GM12865 (cell line): ENCODE results near the gene RNF32.

Source experiments
- DNase-seq: peaks from one replicate; pipeline ENCODE4 v3.0.0; 2010; ENCODE audit warnings: low read depth
- H3K4me3 ChIP-seq: 2 replicates; pipeline ENCODE4 v1.5.1; 2011; ENCODE audit warnings: mild to moderate bottlenecking, low read depth, low read length, control low read depth
- CTCF ChIP-seq: IDR thresholded peaks from 2 replicates; pipeline ENCODE4 v1.5.1; 2011; ENCODE audit warnings: low read length, control low read depth, low read depth, inconsistent platforms; ENCODE audit not compliant: insufficient read depth; ENCODE audit errors: missing control alignments

The RNF32 gene

GRCh38 chr7:156620291-156620675 lies 20.3 kb upstream of the RNF32 start:
- no peak overlapping the region for H3K4me3 ChIP-seq
- DNase-seq, result no peak
- TF ChIP-seq CTCF, result no peak

GRCh38 chr7:156621652-156622051 lies 18.9 kb upstream of the RNF32 start:
- no peak overlapping the region for H3K4me3 ChIP-seq
- no peak for DNase-seq
- no peak for TF ChIP-seq CTCF

DNA sequence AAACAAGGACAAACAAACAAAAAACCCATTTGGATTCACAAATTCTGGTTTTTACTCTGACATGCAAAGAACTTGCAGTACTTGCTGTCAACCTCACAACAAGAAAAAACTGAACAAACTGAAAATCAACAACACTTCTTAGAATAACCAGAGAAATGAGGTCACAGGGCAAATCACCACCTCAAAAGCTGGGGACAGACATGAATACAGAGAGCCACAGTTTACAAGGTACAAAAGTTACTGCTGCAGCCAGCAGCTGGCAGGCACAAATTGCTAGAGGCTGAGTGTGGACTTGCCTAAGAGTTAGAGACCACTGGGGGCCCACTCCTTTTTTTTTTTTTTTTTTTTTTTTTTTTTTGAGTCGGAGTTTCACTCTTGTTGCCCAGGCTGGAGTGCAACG lies 15.0 kb upstream of the RNF32 start:
- H3K4me3 ChIP-seq, result no peak overlapping the region
- no peak for TF ChIP-seq CTCF

GRCh38 chr7:156626220-156626895 lies 14.2 kb upstream of the RNF32 start:
- TF ChIP-seq CTCF, result no peak
- no peak overlapping the region for H3K4me3 ChIP-seq
- no peak for DNase-seq

More for the DNA sequence above, 15.0 kb upstream of the RNF32 start:
- DNase-seq, result no peak

GRCh38 chr7:156628562-156628961 lies 12.0 kb upstream of the RNF32 start:
- H3K4me3 ChIP-seq, result no peak overlapping the region
- TF ChIP-seq CTCF, result no peak
- DNase-seq, result no peak

- TF ChIP-seq CTCF, result no peak
- no peak overlapping the region for H3K4me3 ChIP-seq
- DNase-seq, result no peak
Observed at GRCh38 chr7:156629873-156630272, 10.7 kb upstream of the RNF32 start.

- no peak overlapping the region for H3K4me3 ChIP-seq
- no peak for TF ChIP-seq CTCF
- no peak for DNase-seq
Observed at GRCh38 chr7:156634117-156634516, 6.5 kb upstream of the RNF32 start.
